Activated CD4-positive, alpha-beta T cell treated with anti-CD3 and anti-CD28 coated beads for 1 hour (primary cell): Measurements from ENCODE around the gene SURF6.
"Not testable (repeated sequence)": the region's sequence is repeated elsewhere in the genome, so short reads cannot be mapped to it uniquely, and the experiment has no call there.

Experiments used
- DNase-seq: peaks from one replicate; pipeline ENCODE4 v3.0.0-alpha.2; 2020

The SURF6 gene

GRCh38 chr9:133335924-133336811 is at the start of gene SURF6:
Gene SURF6 (minus strand): TSS chr9:133336188. CDS start chr9:133336132, 56 bp downstream.
- peak; percentile 89 for DNase-seq

- no peak for DNase-seq
Observed at GRCh38 chr9:133385452-133385851, 49.5 kb upstream of the SURF6 start.

GRCh38 chr9:133384736-133385321 is 48.8 kb upstream of the SURF6 start:
- DNase-seq, result no peak

- DNase-seq, result no peak
Observed at GRCh38 chr9:133383438-133383837, 47.5 kb upstream of the SURF6 start.

- no peak for DNase-seq
Observed at GRCh38 chr9:133382507-133383141, 46.6 kb upstream of the SURF6 start.

GRCh38 chr9:133380734-133381133 is 44.7 kb upstream of the SURF6 start:
- DNase-seq, result no peak

GRCh38 chr9:133379153-133380086 is 43.4 kb upstream of the SURF6 start:
- DNase-seq, result no peak

GRCh38 chr9:133378408-133378962 is 42.5 kb upstream of the SURF6 start:
- DNase-seq, result no peak

- no peak for DNase-seq
Observed at GRCh38 chr9:133377721-133378216, 41.8 kb upstream of the SURF6 start.

- not testable (repeated sequence) for DNase-seq
Observed at GRCh38 chr9:133377280-133377679, 41.3 kb upstream of the SURF6 start.

GRCh38 chr9:133375724-133376654 is 40.0 kb upstream of the SURF6 start, which contains the start of the genes STKLD1 and SURF4:
Gene STKLD1 (plus strand): TSS chr9:133376366. CDS start chr9:133376474, 108 bp downstream.
Gene SURF4 (minus strand): TSS chr9:133376060. CDS start chr9:133375969, 91 bp downstream.
- peak; percentile 90 for DNase-seq

GRCh38 chr9:133375116-133375723 is 39.2 kb upstream of the SURF6 start:
- no peak for DNase-seq

- DNase-seq, result no peak
Observed at GRCh38 chr9:133374612-133375115, 38.7 kb upstream of the SURF6 start.

- no peak for DNase-seq
Observed at GRCh38 chr9:133372144-133372543, 36.2 kb upstream of the SURF6 start.

GRCh38 chr9:133371261-133371711 is 35.3 kb upstream of the SURF6 start:
- DNase-seq, result peak; percentile 46

- no peak for DNase-seq
Observed at GRCh38 chr9:133370685-133371084, 34.7 kb upstream of the SURF6 start.

GRCh38 chr9:133369933-133370332 is 33.9 kb upstream of the SURF6 start:
- DNase-seq, result no peak

GRCh38 chr9:133369422-133369821 is 33.4 kb upstream of the SURF6 start:
- DNase-seq, result no peak

GRCh38 chr9:133368249-133368881 is 32.4 kb upstream of the SURF6 start:
- DNase-seq, result no peak
